HL-60 (cell line): ENCODE data around the gene PTTG1IP2.

Source experiments
- DNase-seq, 2 experiments: peaks; one replicate each; pipeline ENCODE4 v3.0.0-alpha.2; 2010 to 2020; ENCODE audit warnings: low read depth in 1 of 2, low spot score in 1 of 2
- H3K27ac ChIP-seq: fragments of 250-450 bp; sonication (Bioruptor Pico); replicated peaks from 2 replicates; pipeline ENCODE4 v1.5.1; 2020; ENCODE audit warnings: mild to moderate bottlenecking, moderate library complexity
- H3K27me3 ChIP-seq: fragments of 250-450 bp; sonication (Bioruptor Pico); 2 replicates; pipeline ENCODE4 v1.5.1; 2021; ENCODE audit warnings: mild to moderate bottlenecking, moderate library complexity; ENCODE audit not compliant: insufficient read depth, poor library complexity, severe bottlenecking
- H3K4me3 ChIP-seq: replicated peaks from 2 replicates; pipeline ENCODE4 v1.5.1; 2011; ENCODE audit warnings: mild to moderate bottlenecking, control low read depth, low read length; ENCODE audit not compliant: insufficient read depth
- CTCF ChIP-seq: IDR thresholded peaks from one replicate; pipeline ENCODE4 v1.5.1; 2011; ENCODE audit warnings: low read length, control low read depth, inconsistent platforms; ENCODE audit not compliant: insufficient read depth
- GABPA ChIP-seq: IDR thresholded peaks from 2 replicates; pipeline ENCODE4 v1.6.1; 2012; ENCODE audit warnings: low read depth
- POLR2AphosphoS5 ChIP-seq: IDR thresholded peaks from 2 replicates; pipeline ENCODE4 v1.6.1; 2012; ENCODE audit warnings: low read depth
- SPI1 ChIP-seq: IDR thresholded peaks from 2 replicates; pipeline ENCODE4 v1.6.1; 2012; ENCODE audit warnings: low read depth, mild to moderate bottlenecking, borderline replicate concordance
- TF ChIP-seq, protein P1 (sequence below): IDR thresholded peaks from 2 replicates; pipeline ENCODE4 v1.6.1; 2012; ENCODE audit warnings: low read depth; ENCODE audit not compliant: insufficient replicate concordance

PTTG1IP2 gene

GRCh38 chr7:90455163-90456030 lies 14.0 kb upstream of the PTTG1IP2 start:
- Histone ChIP-seq H3K4me3 (no peak overlapping the region), H3K27ac (no peak overlapping the region), H3K27me3 (no peaks in the 10 kb centered on the region)
- DNase-seq: peak; percentile 0 to 14
- TF ChIP-seq SPI1: no peak
- TF ChIP-seq POLR2AphosphoS5: no peak
- TF ChIP-seq CTCF: peak; percentile 38
- TF ChIP-seq, protein P1, sequence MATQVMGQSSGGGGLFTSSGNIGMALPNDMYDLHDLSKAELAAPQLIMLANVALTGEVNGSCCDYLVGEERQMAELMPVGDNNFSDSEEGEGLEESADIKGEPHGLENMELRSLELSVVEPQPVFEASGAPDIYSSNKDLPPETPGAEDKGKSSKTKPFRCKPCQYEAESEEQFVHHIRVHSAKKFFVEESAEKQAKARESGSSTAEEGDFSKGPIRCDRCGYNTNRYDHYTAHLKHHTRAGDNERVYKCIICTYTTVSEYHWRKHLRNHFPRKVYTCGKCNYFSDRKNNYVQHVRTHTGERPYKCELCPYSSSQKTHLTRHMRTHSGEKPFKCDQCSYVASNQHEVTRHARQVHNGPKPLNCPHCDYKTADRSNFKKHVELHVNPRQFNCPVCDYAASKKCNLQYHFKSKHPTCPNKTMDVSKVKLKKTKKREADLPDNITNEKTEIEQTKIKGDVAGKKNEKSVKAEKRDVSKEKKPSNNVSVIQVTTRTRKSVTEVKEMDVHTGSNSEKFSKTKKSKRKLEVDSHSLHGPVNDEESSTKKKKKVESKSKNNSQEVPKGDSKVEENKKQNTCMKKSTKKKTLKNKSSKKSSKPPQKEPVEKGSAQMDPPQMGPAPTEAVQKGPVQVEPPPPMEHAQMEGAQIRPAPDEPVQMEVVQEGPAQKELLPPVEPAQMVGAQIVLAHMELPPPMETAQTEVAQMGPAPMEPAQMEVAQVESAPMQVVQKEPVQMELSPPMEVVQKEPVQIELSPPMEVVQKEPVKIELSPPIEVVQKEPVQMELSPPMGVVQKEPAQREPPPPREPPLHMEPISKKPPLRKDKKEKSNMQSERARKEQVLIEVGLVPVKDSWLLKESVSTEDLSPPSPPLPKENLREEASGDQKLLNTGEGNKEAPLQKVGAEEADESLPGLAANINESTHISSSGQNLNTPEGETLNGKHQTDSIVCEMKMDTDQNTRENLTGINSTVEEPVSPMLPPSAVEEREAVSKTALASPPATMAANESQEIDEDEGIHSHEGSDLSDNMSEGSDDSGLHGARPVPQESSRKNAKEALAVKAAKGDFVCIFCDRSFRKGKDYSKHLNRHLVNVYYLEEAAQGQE: no peak
- no peak for TF ChIP-seq GABPA

DNA sequence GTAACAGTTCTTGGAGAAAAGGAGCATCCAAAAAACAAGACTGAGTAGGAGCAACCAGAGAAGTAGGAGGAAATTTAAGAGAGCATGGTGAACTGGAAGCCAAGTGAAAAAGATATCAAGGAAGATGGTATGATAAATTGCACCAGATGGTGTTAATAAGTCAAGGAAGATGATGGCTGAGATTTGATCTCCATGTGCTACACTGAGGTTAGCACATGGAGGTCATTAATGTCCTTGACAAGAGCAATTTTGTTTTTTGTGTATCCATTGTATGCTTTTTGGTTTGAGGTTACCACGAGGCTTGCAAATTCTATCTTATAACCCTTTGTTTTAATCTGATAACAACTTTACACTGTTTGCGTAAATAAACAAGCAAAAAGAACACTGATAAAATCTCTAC lies 11.3 kb upstream of the PTTG1IP2 start:
- no peak for TF ChIP-seq SPI1
- no peak for TF ChIP-seq POLR2AphosphoS5
- TF ChIP-seq, protein P1: no peak
- TF ChIP-seq GABPA: no peak
- no peak for TF ChIP-seq CTCF
- Histone ChIP-seq H3K27me3 (no peaks in the 10 kb centered on the region), H3K27ac (no peak overlapping the region), H3K4me3 (no peak overlapping the region)
- no peak for DNase-seq

- Histone ChIP-seq H3K27ac (no peak overlapping the region), H3K4me3 (no peak overlapping the region), H3K27me3 (no peaks in the 10 kb centered on the region)
- TF ChIP-seq POLR2AphosphoS5 (no peak), GABPA (no peak), SPI1 (no peak), CTCF (no peak)
- TF ChIP-seq, protein P1: no peak
- no peak for DNase-seq
Observed at GRCh38 chr7:90459888-90460287, 9.6 kb upstream of the PTTG1IP2 start.
